Mesodermal cell (in vitro differentiated cells): ENCODE results near the gene MED23.
"Not testable (repeated sequence)": the region's sequence is repeated elsewhere in the genome, so short reads cannot be mapped to it uniquely, and the experiment has no call there.

ENCODE experiments used
- H3K27ac ChIP-seq: 2 replicates; pipeline ENCODE4 v1.7.0; 2013; ENCODE audit warnings: mild to moderate bottlenecking, low read depth, low read length, moderate library complexity; ENCODE audit not compliant: severe bottlenecking
- H3K36me3 ChIP-seq: 2 replicates; pipeline ENCODE4 v1.7.1; 2013; ENCODE audit warnings: mild to moderate bottlenecking, low read length, moderate library complexity; ENCODE audit not compliant: control insufficient read depth, insufficient read depth
- H3K4me1 ChIP-seq: one replicate; pipeline ENCODE4 v1.7.1; 2013; ENCODE audit warnings: mild to moderate bottlenecking, low read length; ENCODE audit not compliant: insufficient read depth, control insufficient read depth, poor library complexity, severe bottlenecking
- H3K4me3 ChIP-seq: 2 replicates; pipeline ENCODE4 v1.7.0; 2013; ENCODE audit warnings: low read length, control low read depth, mild to moderate bottlenecking; ENCODE audit not compliant: insufficient read depth, poor library complexity, severe bottlenecking; ENCODE audit errors: extremely low read depth
- H3K9me3 ChIP-seq: 2 replicates; pipeline ENCODE4 v1.7.1; 2013; ENCODE audit warnings: mild to moderate bottlenecking, low read length, moderate library complexity; ENCODE audit not compliant: control insufficient read depth
- WGBS, 2 experiments: methylation state at CpG; one replicate each; pipeline ENCODE4 v1.1.5; 2013; ENCODE audit warnings: missing lambda C conversion rate in 2 of 2; ENCODE audit not compliant: insufficient coverage in 2 of 2; 5-methylcytosine and 5-hydroxymethylcytosine counted together

The MED23 gene

DNA sequence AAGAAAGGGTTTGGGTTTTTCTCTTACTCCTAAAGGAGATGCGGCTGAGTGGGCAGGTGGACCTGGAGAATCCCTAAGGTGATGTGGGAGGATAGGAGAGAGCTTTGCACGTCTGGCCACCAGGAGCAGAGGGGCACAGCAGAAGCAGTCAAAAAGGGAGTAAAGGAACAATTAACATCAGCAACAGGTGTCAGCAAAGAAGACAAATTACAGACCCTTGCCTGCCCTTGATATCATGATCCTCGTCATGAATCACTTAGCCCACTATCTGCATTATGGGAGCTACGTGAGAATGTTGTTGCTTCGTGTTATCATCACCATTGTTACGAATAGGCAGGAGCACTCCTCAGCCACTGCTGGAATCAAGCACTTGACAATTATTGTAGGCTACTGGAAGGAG is 80.6 kb downstream of the MED23 start:
- 70 to 85% methylated on average over 3 to 6 of the region's 6 CpGs for WGBS, 2 experiments
- H3K4me1 ChIP-seq = no peaks in the 10 kb centered on the region
- no peaks in the 10 kb centered on the region for H3K9me3 ChIP-seq
- no peaks in the 10 kb centered on the region for H3K36me3 ChIP-seq
- no peak overlapping the region for H3K27ac ChIP-seq
- H3K4me3 ChIP-seq = no peak overlapping the region

DNA sequence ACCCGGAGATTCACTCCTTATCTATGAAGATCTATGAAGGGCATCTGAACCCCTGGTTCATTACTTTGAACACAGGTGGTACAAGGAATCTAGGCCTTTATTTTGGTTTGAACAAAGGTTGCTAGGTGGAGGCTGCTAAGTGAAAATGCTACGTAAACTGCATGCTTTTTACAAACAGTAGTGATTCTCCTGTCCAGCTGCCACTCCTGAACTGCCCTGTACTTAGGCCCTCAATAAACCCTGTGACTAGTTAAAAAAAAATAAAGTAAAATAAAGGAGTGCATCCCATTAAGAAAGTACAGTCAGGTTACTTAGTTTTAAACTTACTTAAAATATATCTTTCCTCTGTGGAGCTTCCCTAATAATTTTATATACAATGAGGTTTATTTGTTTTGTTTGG is 82.7 kb downstream of the MED23 start:
- Histone ChIP-seq H3K27ac (no peak overlapping the region), H3K4me3 (no peak overlapping the region), H3K36me3 (no peaks in the 10 kb centered on the region), H3K4me1 (no peaks in the 10 kb centered on the region), H3K9me3 (no peaks in the 10 kb centered on the region)
- 83% methylated on average over 1 to 2 of the region's 2 CpGs for WGBS, 2 experiments

DNA sequence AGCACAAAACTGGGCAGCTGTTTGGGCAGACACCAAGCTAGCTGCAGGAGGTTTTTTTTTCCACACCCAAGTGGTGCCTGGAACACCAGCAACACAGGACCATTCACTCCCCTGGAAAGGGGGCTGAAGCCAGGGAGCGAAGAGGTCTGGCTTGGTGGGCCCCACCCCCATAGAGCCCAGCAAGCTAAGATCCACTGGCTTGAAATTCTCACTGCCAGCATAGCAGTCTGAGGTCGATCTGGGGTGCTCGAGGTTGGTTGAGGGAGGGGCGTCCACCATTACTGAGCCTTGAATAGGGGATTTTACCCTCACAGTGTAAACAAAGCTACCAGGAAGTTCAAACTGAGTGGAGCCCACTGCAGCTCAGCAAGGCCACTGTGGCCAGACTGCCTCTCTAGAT is 89.4 kb downstream of the MED23 start:
- not testable (repeated sequence) for H3K27ac ChIP-seq, H3K36me3 ChIP-seq, H3K9me3 ChIP-seq, H3K4me3 ChIP-seq, H3K4me1 ChIP-seq
- 67 to 100% methylated on average over 1 to 3 of the region's 4 CpGs for WGBS, 2 experiments

DNA sequence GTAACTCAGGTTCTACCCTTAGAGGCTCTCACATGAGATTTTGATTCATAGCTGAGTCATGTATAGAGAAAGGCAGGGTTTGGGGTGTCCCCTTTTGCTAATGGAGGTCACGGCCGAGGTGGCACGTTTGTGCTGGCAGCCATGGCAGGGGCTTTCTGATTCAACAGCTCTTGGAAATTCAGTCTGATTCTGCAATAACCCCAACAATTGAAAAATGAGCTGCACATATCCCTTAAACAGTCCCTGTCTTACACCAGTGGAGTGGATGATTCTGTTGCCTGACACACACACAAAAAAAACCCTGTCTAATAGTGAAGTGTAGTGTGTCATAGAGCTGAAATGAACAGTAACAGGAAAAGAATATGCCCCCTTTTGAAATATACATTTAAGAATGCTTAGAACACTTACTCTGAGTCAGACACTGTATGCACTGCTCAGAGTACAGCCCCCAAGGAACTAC is 95.4 kb downstream of the MED23 start:
- H3K36me3 ChIP-seq = no peaks in the 10 kb centered on the region
- H3K27ac ChIP-seq = no peak overlapping the region
- 100% methylated on average over 3 of the region's 3 CpGs; no CpG with 5 or more reads in 1 of the 2 experiments for WGBS, 2 experiments
- no peaks in the 10 kb centered on the region for H3K9me3 ChIP-seq
- no peak overlapping the region for H3K4me3 ChIP-seq
- no peaks in the 10 kb centered on the region for H3K4me1 ChIP-seq

DNA sequence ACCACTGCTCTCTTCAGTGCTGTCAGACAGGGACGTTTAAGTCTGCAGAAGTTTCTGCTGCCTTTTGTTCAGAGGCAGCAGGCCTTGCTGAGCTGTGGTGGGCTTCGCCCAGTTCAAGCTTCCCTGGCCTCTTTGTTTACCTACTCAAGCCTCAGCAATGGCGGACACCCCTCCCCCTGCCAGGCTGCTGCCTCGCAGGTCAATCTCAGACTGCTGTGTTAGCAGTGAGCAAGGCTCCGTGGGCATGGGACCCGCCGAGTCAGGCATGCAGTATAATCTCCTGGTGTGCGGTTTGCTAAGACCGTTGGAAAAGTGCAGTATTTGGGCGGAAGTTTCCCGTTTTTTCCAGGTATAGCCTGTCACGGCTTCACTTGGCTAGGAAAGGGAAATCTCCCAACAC is 96.4 kb downstream of the MED23 start:
- 82 to 87% methylated on average over 10 to 12 of the region's 12 CpGs for WGBS, 2 experiments
- H3K4me1 ChIP-seq, H3K9me3 ChIP-seq, H3K27ac ChIP-seq, H3K36me3 ChIP-seq, H3K4me3 ChIP-seq: not testable (repeated sequence)

DNA sequence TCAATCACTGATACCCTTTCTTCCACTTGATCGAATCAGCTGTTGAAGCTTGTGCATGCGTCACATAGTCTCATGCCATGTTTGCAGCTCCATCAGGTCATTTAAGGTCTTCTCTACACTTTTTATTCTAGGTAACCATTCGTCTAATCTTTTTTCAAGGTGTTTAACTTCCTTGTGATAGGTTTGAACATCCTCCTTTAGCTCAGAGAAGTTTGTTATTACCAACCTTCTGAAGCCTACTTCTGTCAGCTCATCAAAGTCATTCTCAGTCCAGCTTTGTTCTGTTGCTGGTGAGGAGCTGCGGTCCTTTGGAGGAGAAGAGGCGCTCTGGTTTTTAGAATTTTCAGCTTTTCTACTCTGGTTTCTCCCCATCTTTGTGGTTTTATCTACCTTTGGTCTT is 97.1 kb downstream of the MED23 start:
- not testable (repeated sequence) for H3K4me3 ChIP-seq, H3K9me3 ChIP-seq
- whole genome bisulfite sequencing, 2 experiments = 79 to 81% methylated on average over 2 of the region's 5 CpGs

DNA sequence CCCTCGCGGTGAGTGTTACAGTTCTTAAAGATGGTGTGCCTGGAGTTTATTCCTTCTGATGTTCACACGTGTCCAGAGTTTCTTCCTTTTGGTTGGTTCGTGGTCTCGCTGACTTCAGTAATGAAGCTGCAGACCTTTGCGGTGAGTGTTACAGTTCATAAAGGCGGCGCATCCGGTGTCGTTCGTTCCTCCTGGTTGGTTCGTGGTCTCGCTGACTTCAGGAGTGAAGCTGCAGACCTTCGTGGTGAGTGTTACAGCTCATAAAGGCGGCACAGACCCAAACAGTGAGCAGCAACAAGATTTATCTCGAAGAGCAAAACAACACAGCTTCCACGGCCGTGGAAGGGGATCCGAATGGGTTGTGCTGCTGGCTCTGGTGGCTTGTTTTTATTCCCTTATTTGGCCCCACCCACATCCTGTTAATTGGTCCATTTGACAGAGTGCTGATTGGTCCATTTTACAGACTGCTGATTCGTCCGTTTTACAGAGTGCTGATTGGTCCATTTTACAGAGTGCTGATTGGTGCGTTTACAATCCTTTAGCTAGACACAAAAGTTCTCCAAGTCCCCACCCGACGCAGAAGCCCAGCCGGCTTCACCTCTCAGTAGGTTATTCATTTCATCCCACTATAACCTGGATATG is 103.2 kb downstream of the MED23 start:
- no peaks in the 10 kb centered on the region for H3K9me3 ChIP-seq
- 97% methylated on average over 17 to 19 of the region's 25 CpGs for WGBS, 2 experiments
- no peaks in the 10 kb centered on the region for H3K36me3 ChIP-seq

More for the DNA sequence above, 97.1 kb downstream of the MED23 start:
- H3K27ac ChIP-seq, H3K4me1 ChIP-seq, H3K36me3 ChIP-seq: not testable (repeated sequence)

DNA sequence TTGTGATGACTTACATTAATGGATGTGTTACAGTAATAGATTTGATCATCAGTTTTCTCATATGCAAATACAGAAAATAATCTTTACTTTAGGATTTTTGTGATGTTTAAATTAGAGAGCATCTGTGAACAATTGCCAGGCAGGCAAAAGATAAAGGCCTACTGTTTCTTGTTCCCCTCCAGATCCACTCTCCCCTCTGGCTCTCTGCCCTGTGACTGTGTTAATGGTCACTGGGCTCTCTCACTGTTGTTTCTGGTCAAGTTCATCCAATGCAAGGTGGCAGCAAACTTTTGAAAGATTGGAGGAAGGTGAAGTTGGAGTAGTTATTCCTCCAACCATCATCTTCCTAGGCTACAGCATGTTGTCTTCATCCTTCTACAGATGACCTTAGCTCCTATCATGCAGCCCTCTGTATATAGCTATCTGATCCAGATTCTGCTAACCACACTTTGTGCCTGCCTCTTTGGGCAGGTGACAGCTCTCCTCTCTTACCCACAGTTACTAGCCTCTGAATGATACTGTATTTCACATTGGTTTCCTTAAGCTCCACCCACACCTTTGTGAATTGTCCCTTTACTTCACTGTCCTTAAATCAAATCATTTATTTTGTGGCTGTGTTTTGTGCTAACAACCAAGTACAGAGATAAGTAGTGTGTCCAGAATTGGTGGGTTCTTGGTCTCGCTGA is 103.9 kb downstream of the MED23 start:
- no peak overlapping the region for H3K4me3 ChIP-seq
- no peaks in the 10 kb centered on the region for H3K9me3 ChIP-seq
- H3K4me1 ChIP-seq = no peaks in the 10 kb centered on the region
- 83 to 86% methylated on average over 1 of the region's 1 CpG for WGBS, 2 experiments
- no peak overlapping the region for H3K27ac ChIP-seq
- H3K36me3 ChIP-seq = no peaks in the 10 kb centered on the region

More for the DNA sequence above, 103.2 kb downstream of the MED23 start:
- no peak overlapping the region for H3K4me3 ChIP-seq
- H3K27ac ChIP-seq = no peak overlapping the region
- no peaks in the 10 kb centered on the region for H3K4me1 ChIP-seq
